Body of pancreas (tissue), 4 donors: Measurements from ENCODE around the gene AURKB. TPM values are rescaled to one million over a fixed set of nuclear protein-coding genes. Genes with fewer than 3 reads are reported as not detected.

ENCODE experiments used
- ATAC-seq: fragments of 150-250 bp; one replicate; pipeline ENCODE4 v1.9.1; 2016
- DNase-seq, 4 donors: peaks; one replicate each; pipeline ENCODE4 v3.0.0-alpha.2; 2019
- H3K27ac ChIP-seq, 4 donors: fragments of 200-600 bp; sonication (generic); 1 replicate in 3 of 4; 2 replicates in 1 of 4; pipeline versions ENCODE4 v1.5.1 to v1.6.1; 2016 to 2019; ENCODE audit warnings: mild to moderate bottlenecking in 1 of 4, mixed read lengths in 1 of 4, moderate library complexity in 1 of 4
- H3K27me3 ChIP-seq, 2 donors: fragments of 200-600 bp; sonication (generic); one replicate each; pipeline ENCODE4 v1.6.0; 2016; ENCODE audit warnings: mild to moderate bottlenecking in 1 of 2
- H3K36me3 ChIP-seq, 2 donors: fragments of 200-600 bp; sonication (generic); replicated peaks in 1 of 2; 2 replicates each; pipeline ENCODE4 v1.5.1; 2016; ENCODE audit warnings: low read depth in 2 of 2; ENCODE audit not compliant: insufficient read depth in 1 of 2
- H3K4me1 ChIP-seq: fragments of 200-600 bp; sonication (generic); one replicate; pipeline ENCODE4 v1.6.0; 2016
- H3K4me3 ChIP-seq, 2 donors: fragments of 200-600 bp; sonication (generic); 1 replicate in 1 of 2; 2 replicates in 1 of 2; pipeline ENCODE4 v1.5.1; 2016 to 2019
- H3K9me3 ChIP-seq, 3 donors: fragments of 200-600 bp; sonication (generic); 1 replicate in 2 of 3; 2 replicates in 1 of 3; pipeline ENCODE4 v1.5.1; 2016
- POLR2A ChIP-seq, 3 donors: fragments of 450-650 bp; IDR thresholded peaks; one replicate each; pipeline ENCODE4 v1.6.1; 2016; ENCODE audit warnings: antibody characterized with exemption in 3 of 3, mild to moderate bottlenecking in 2 of 3
- WGBS, 2 donors: methylation state at CpG; one replicate each; pipeline ENCODE4 v1.1.5; 2017; 5-methylcytosine and 5-hydroxymethylcytosine counted together
- intact Hi-C: fragments of 100-400 bp; cut with DNase I; formaldehyde crosslinking; loops from one replicate; pipeline ENCODE4 v1.15.1; 2023
- total RNA-seq, 2 donors: library from RNA; depleted of rRNA; stranded (reverse); fragments of >200 nt; gene quantifications; one replicate each; pipeline ENCODE4 v1.1.0, GENCODE V29; 2016
- TF ChIP-seq, protein P1 (sequence below), 7 experiments: fragments of 450-650 bp in 4 of 7; fragments of 200-600 bp in 3 of 7; sonication (generic) in 3 of 7; IDR thresholded peaks; one replicate each; pipeline ENCODE4 v1.5.1; 2016 to 2019; ENCODE audit warnings: antibody characterized with exemption in 7 of 7

Gene AURKB
- total RNA-seq, 2 donors from 2014 or later = not detected

DNA sequence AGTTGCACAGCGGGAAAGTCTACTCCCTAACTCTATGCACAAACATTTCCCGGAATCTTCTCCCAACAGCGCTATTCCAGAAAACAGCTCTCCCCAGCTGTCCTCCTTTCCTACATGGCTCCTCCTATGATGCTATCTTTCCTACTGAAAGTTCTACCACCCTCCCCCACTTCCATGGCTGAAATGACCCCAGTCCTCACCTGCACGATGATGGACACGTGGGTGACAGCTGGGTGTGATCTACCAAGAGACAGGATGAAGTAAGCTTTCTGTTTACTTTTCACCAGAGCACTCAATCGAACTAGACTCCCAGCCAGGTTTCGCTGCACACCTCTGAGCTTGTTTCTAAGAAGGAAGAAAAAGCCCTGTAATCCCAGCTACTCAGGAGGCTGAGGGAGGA, 26.8 kb upstream of the AURKB start:
- peaks cover 0 to 18% of the 10 kb centered on the region in 2 donors for H3K36me3 ChIP-seq
- H3K27me3 ChIP-seq = no peaks in the 10 kb centered on the region
- intact Hi-C loops = no loop called here
- no peak overlapping the region for H3K4me3 ChIP-seq
- ATAC-seq (no peak), DNase-seq (no peak)
- WGBS, 2 donors = 83 to 85% methylated on average over 7 of the region's 7 CpGs
- no peak for TF ChIP-seq POLR2A (IDR thresholded peaks at IDR 0.05)
- TF ChIP-seq, protein P1, sequence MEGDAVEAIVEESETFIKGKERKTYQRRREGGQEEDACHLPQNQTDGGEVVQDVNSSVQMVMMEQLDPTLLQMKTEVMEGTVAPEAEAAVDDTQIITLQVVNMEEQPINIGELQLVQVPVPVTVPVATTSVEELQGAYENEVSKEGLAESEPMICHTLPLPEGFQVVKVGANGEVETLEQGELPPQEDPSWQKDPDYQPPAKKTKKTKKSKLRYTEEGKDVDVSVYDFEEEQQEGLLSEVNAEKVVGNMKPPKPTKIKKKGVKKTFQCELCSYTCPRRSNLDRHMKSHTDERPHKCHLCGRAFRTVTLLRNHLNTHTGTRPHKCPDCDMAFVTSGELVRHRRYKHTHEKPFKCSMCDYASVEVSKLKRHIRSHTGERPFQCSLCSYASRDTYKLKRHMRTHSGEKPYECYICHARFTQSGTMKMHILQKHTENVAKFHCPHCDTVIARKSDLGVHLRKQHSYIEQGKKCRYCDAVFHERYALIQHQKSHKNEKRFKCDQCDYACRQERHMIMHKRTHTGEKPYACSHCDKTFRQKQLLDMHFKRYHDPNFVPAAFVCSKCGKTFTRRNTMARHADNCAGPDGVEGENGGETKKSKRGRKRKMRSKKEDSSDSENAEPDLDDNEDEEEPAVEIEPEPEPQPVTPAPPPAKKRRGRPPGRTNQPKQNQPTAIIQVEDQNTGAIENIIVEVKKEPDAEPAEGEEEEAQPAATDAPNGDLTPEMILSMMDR (IDR thresholded peaks at IDR 0.05) = no peak
- H3K27ac ChIP-seq = no peak overlapping the region
- H3K4me1 ChIP-seq = no peaks in the 10 kb centered on the region
- H3K9me3 ChIP-seq = no peaks in the 10 kb centered on the region

DNA sequence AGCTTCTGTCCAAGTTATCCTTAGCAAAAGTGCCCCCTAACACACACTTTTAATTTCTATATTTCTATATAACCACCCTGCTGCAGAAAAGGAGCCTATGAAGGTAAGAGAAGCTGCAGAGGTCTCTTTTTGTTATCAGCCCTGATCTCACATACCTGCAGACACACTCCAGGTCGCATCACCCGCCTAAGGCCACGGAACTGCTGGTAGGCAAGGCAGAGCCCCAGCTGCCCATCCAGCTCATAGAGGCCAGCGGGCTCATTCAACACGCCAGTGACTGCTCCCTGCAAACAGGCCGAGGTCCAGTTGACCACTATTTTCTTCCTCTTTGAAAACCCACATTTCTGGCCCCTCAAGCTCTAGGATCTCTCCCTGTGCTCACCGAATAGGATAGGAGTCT, 25.3 kb upstream of the AURKB start:
- no peak overlapping the region for H3K4me3 ChIP-seq
- no peaks in the 10 kb centered on the region for H3K9me3 ChIP-seq
- H3K4me1 ChIP-seq = no peaks in the 10 kb centered on the region
- ATAC-seq (no peak), DNase-seq (no peak)
- H3K36me3 ChIP-seq = peaks cover 11 to 27% of the 10 kb centered on the region in 2 donors
- H3K27me3 ChIP-seq = no peaks in the 10 kb centered on the region
- WGBS, 2 donors = 90 to 95% methylated on average over 7 of the region's 7 CpGs
- TF ChIP-seq, protein P1 (IDR thresholded peaks at IDR 0.05) = no peak
- no peak overlapping the region for H3K27ac ChIP-seq
- intact Hi-C loops = no loop called here

DNA sequence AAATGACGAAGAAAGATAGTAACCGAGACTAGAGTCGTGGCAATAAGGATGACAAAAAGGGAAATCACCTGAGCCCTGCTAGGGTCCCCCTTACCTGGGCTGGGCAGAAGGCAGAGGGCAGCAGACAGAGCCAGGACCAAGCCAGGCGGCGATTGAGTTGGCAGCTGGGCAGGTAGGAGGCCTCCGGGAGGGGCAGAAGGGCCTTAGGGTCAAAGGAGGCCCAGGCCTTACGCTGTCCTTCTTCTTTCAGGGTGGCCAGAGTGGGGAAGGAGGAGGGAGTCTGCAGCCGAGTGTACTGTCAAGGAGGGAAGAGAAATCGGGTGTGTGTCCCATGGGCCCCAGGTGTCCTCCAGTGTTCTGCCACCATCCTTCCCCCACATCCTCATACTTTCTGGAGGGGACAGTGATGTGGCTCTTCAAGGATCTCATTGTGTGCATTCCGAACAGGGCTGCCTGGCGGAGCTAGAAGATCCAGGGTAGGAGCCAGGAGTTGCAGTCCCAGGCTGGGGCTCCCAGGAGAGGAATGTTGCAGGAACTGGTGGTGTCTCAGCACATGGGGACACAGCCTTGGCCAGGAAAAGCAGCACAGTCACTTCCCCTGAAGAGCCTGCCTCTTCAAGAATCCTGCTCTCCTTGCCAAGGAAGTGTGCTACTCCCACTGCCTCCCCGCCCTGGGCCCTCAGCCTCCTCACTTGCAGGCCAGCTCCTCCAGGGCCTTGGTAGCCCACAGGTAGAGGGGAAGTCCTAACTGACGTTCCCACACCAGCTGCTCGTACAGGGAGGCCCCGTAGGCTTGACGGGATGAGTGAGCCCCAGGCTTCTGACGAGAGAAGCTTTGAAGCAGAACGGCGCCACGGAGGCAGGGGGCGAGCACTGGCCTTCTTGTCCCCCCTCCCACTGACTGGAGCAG, 24.2 kb upstream of the AURKB start:
- Histone ChIP-seq H3K4me3 (no peak overlapping the region), H3K27ac (no peak overlapping the region), H3K36me3 (peaks cover 11 to 27% of the 10 kb centered on the region in 2 donors), H3K9me3 (no peaks in the 10 kb centered on the region), H3K4me1 (no peaks in the 10 kb centered on the region), H3K27me3 (no peaks in the 10 kb centered on the region)
- DNase-seq = no peak
- 93 to 94% methylated on average over 14 to 19 of the region's 21 CpGs for WGBS, 2 donors
- intact Hi-C loops = no loop called here
- TF ChIP-seq POLR2A (IDR thresholded peaks at IDR 0.05) = no peak
- TF ChIP-seq, protein P1 (IDR thresholded peaks at IDR 0.05) = no peak
- ATAC-seq = no peak

DNA sequence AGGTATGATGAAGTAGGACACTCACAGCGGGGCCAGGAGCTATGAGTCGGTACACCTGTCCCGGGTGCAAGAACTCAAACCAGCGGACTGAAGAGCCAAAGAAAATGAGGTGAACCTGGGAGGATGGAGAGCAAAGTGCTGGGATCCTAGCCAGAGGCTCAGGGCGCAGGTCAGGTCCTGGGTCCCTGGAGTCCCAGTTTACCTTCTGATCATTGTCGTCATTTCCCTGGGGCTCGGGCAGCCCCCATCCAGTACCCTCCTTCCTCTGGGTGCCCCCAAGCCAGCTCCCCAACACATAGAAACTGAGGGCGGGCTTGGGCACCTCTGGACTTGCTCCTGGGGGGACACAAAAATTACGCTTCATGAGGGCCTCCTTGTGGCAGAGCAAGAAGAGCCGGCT, 21.3 kb upstream of the AURKB start:
- Histone ChIP-seq H3K27me3 (no peaks in the 10 kb centered on the region), H3K4me3 (no peak overlapping the region), H3K9me3 (no peaks in the 10 kb centered on the region), H3K36me3 (peaks cover 11 to 29% of the 10 kb centered on the region in 2 donors), H3K27ac (no peak overlapping the region), H3K4me1 (peaks cover 6% of the 10 kb centered on the region)
- DNase-seq (no peak), ATAC-seq (no peak)
- 94 to 98% methylated on average over 10 of the region's 10 CpGs for WGBS, 2 donors
- intact Hi-C loops = no loop called here
- TF ChIP-seq POLR2A (IDR thresholded peaks at IDR 0.05) = no peak
- TF ChIP-seq, protein P1 (IDR thresholded peaks at IDR 0.05) = no peak

DNA sequence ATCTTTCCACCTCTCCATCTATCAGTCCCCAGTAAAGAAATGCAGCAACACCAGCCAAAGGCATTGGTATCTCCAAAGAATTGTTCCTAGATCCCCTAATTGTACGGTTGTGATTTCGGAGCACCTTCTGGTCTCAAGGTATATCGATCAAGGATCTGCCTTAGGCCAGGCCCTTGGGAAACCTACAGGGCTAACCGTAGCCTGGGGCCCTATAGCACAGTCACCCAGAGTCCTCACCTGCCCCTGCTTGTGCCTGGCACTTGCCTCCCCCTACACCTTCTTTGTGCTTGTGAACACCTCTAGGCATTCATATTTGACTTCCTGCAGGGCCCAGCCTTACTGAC, 16.8 kb upstream of the AURKB start:
- TF ChIP-seq, protein P1 (IDR thresholded peaks at IDR 0.05) = no peak
- TF ChIP-seq POLR2A (IDR thresholded peaks at IDR 0.05) = no peak
- no peak overlapping the region for H3K4me3 ChIP-seq
- no peaks in the 10 kb centered on the region for H3K9me3 ChIP-seq
- H3K36me3 ChIP-seq = peaks cover 11 to 15% of the 10 kb centered on the region in 2 donors
- no peak for ATAC-seq
- H3K4me1 ChIP-seq = peaks cover 22% of the 10 kb centered on the region
- intact Hi-C loops = no loop called here
- WGBS, 2 donors = 77 to 91% methylated on average over 4 of the region's 4 CpGs
- H3K27ac ChIP-seq = peak overlapping the region in 2 of 4 donors; percentile 69 to 70
- H3K27me3 ChIP-seq = no peaks in the 10 kb centered on the region
- no peak for DNase-seq
